Endometrial microvascular endothelial cells (primary cell): ENCODE data around the gene UNC5B. TPM values are rescaled to one million over a fixed set of nuclear protein-coding genes. Genes with fewer than 3 reads are reported as not detected.

Experiments used
- in situ Hi-C: cut with HindIII; loops from 2 replicates; pipeline ENCODE4 v1.10.0; 2017; ENCODE audit warnings: low sequenced_read_pairs, low pct_unique_long_range_greater_than_20kb; ENCODE audit errors: inconsistent ontology term
- total RNA-seq: library from RNA; depleted of rRNA; stranded (reverse); fragments of >200 nt; gene quantifications from one replicate; pipeline ENCODE4 v1.2.3, GENCODE V29; 2015; ENCODE audit errors: inconsistent ontology term

Gene UNC5B
- total RNA-seq, 1 donor from 2014 or later = 7.2 TPM

- in situ Hi-C loops = no loop called here
Observed at GRCh38 chr10:71247414-71247705, 35.0 kb downstream of the UNC5B start.

GRCh38 chr10:71247804-71248203 lies 35.4 kb downstream of the UNC5B start:
- in situ Hi-C loops = no loop called here

GRCh38 chr10:71248210-71248609 lies 35.8 kb downstream of the UNC5B start:
- in situ Hi-C loops = no loop called here

- in situ Hi-C loops = no loop called here
Observed at GRCh38 chr10:71249996-71250395, 37.6 kb downstream of the UNC5B start.

- in situ Hi-C loops = no loop called here
Observed at GRCh38 chr10:71250405-71250804, 38.0 kb downstream of the UNC5B start.

GRCh38 chr10:71250842-71251241 lies 38.5 kb downstream of the UNC5B start:
- in situ Hi-C loops = no loop called here

GRCh38 chr10:71251319-71251718 lies 38.9 kb downstream of the UNC5B start:
- in situ Hi-C loops = no loop called here

- in situ Hi-C loops = no loop called here
Observed at GRCh38 chr10:71252220-71252619, 39.9 kb downstream of the UNC5B start.

GRCh38 chr10:71253981-71254818 lies 41.8 kb downstream of the UNC5B start:
- in situ Hi-C loops = no loop called here

GRCh38 chr10:71254834-71255549 lies 42.6 kb downstream of the UNC5B start:
- in situ Hi-C loops = no loop called here

GRCh38 chr10:71255550-71255807 lies 43.1 kb downstream of the UNC5B start:
- in situ Hi-C loops = no loop called here

GRCh38 chr10:71255808-71256660 lies 43.7 kb downstream of the UNC5B start:
- in situ Hi-C loops = no loop called here

GRCh38 chr10:71256661-71257318 lies 44.4 kb downstream of the UNC5B start:
- in situ Hi-C loops = no loop called here

- in situ Hi-C loops = no loop called here
Observed at GRCh38 chr10:71257319-71257997, 45.1 kb downstream of the UNC5B start.

- in situ Hi-C loops = no loop called here
Observed at GRCh38 chr10:71258046-71258445, 45.7 kb downstream of the UNC5B start.

GRCh38 chr10:71258446-71259145 lies 46.2 kb downstream of the UNC5B start:
- in situ Hi-C loops = no loop called here

GRCh38 chr10:71259282-71259681 lies 46.9 kb downstream of the UNC5B start:
- in situ Hi-C loops = no loop called here

- in situ Hi-C loops = no loop called here
Observed at GRCh38 chr10:71259815-71260501, 47.6 kb downstream of the UNC5B start.
